HEK293T (cell line): Measurements from ENCODE around the gene ADAM10.

Experiments used
- BHLHE40 ChIP-seq: fragments of 450-650 bp; IDR thresholded peaks from 2 replicates; pipeline ENCODE4 v1.6.1; 2016; ENCODE audit warnings: mild to moderate bottlenecking, moderate library complexity, borderline replicate concordance
- CTBP1 ChIP-seq: fragments of 450-650 bp; IDR thresholded peaks from 2 replicates; pipeline ENCODE4 v1.6.1; 2016; ENCODE audit warnings: borderline replicate concordance
- ELF4 ChIP-seq: fragments of 450-650 bp; IDR thresholded peaks from 2 replicates; pipeline ENCODE4 v1.6.1; 2017; ENCODE audit warnings: antibody characterized with exemption
- HDGF ChIP-seq: fragments of 450-650 bp; IDR thresholded peaks from 2 replicates; pipeline ENCODE4 v1.6.1; 2017; ENCODE audit warnings: antibody characterized with exemption, borderline replicate concordance
- SP1 ChIP-seq: fragments of 450-650 bp; IDR thresholded peaks from 2 replicates; pipeline ENCODE4 v1.6.1; 2017
- SUZ12 ChIP-seq: fragments of 450-650 bp; IDR thresholded peaks from 2 replicates; pipeline ENCODE4 v1.6.1; 2016; ENCODE audit warnings: mild to moderate bottlenecking

DNA sequence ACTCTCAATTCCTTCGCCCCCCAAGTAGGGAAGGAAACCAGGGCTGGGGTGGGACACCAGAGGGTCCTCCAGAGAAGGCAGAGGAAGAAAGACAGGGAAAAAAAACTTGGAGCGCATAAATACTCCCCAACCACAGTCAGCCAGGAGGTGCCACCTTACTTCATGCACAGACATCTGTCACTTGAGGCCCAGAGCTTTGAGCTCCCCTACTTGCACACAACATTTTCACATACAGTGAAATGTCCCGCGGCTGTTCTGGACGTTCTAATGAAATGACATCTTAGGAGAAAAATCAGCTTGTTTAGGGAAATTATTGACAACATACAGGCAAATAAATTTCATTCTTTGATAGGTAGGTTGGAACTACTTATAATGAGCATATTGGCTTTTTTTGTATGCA, 204.8 kb downstream of the ADAM10 start:
- TF ChIP-seq HDGF (no peak), SP1 (no peak), BHLHE40 (no peak), CTBP1 (no peak), ELF4 (no peak), SUZ12 (no peak)
